Parathyroid adenoma (tissue), 2 donors: ENCODE measurements around the gene SHMT1.
"Not testable (repeated sequence)": the region's sequence is repeated elsewhere in the genome, so short reads cannot be mapped to it uniquely, and the experiment has no call there.

ENCODE experiments used
- H2AFZ ChIP-seq: fragments of 300-600 bp; sonication (generic); one replicate; pipeline ENCODE4 v1.7.0; 2017; ENCODE audit warnings: antibody characterized with exemption, mild to moderate bottlenecking
- H3K27ac ChIP-seq: fragments of 300-600 bp; sonication (generic); one replicate; pipeline ENCODE4 v1.7.0; 2017
- H3K27me3 ChIP-seq: fragments of 300-600 bp; sonication (generic); one replicate; pipeline ENCODE4 v1.7.0; 2017; ENCODE audit warnings: low read length; ENCODE audit not compliant: control insufficient read depth, insufficient read depth
- H3K36me3 ChIP-seq: fragments of 300-600 bp; sonication (generic); one replicate; pipeline ENCODE4 v1.7.0; 2017; ENCODE audit warnings: low read length; ENCODE audit not compliant: control insufficient read depth, insufficient read depth
- H3K4me1 ChIP-seq: fragments of 300-600 bp; sonication (generic); one replicate; pipeline ENCODE4 v1.7.0; 2017; ENCODE audit warnings: control low read depth
- H3K4me2 ChIP-seq: fragments of 300-600 bp; sonication (generic); one replicate; pipeline ENCODE4 v1.7.0; 2017; ENCODE audit warnings: low read length
- H3K4me3 ChIP-seq: fragments of 300-600 bp; sonication (generic); one replicate; pipeline ENCODE4 v1.7.0; 2017; ENCODE audit warnings: low read depth, low read length
- H3K79me2 ChIP-seq: fragments of 300-600 bp; sonication (generic); one replicate; pipeline ENCODE4 v1.7.0; 2017; ENCODE audit warnings: control low read depth
- H3K9ac ChIP-seq: fragments of 300-600 bp; sonication (generic); one replicate; pipeline ENCODE4 v1.7.0; 2017; ENCODE audit warnings: mild to moderate bottlenecking
- H3K9me3 ChIP-seq: fragments of 300-600 bp; sonication (generic); one replicate; pipeline ENCODE4 v1.7.0; 2017; ENCODE audit warnings: low read length; ENCODE audit not compliant: control insufficient read depth
- TF ChIP-seq, protein P1 (sequence below): fragments of 300-600 bp; sonication (generic); IDR thresholded peaks from one replicate; pipeline ENCODE4 v1.7.0; 2017; ENCODE audit warnings: antibody characterized with exemption, mild to moderate bottlenecking
- donor health status: primary hyperparathyroidism.

SHMT1 gene

GRCh38 chr17:18363101-18364049, at the start of gene SHMT1:
SHMT1 (minus strand) TSS chr17:18363550; CDS start chr17:18355981, 7,569 bp downstream.
- peak within 1 kb of the TSS; percentile 89 for H2AFZ ChIP-seq
- TF ChIP-seq, protein P1, sequence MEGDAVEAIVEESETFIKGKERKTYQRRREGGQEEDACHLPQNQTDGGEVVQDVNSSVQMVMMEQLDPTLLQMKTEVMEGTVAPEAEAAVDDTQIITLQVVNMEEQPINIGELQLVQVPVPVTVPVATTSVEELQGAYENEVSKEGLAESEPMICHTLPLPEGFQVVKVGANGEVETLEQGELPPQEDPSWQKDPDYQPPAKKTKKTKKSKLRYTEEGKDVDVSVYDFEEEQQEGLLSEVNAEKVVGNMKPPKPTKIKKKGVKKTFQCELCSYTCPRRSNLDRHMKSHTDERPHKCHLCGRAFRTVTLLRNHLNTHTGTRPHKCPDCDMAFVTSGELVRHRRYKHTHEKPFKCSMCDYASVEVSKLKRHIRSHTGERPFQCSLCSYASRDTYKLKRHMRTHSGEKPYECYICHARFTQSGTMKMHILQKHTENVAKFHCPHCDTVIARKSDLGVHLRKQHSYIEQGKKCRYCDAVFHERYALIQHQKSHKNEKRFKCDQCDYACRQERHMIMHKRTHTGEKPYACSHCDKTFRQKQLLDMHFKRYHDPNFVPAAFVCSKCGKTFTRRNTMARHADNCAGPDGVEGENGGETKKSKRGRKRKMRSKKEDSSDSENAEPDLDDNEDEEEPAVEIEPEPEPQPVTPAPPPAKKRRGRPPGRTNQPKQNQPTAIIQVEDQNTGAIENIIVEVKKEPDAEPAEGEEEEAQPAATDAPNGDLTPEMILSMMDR: no peak
- H3K27me3 ChIP-seq: no peaks in the 10 kb centered on the region
- H3K4me3 ChIP-seq: peak within 1 kb of the TSS; percentile 82
- peaks cover 19% of the 10 kb centered on the region for H3K4me1 ChIP-seq
- peaks cover 24% of the 10 kb centered on the region for H3K79me2 ChIP-seq
- H3K36me3 ChIP-seq: no peaks in the 10 kb centered on the region
- H3K4me2 ChIP-seq: peak within 1 kb of the TSS; percentile 94
- peak within 1 kb of the TSS; percentile 94 for H3K9ac ChIP-seq
- H3K27ac ChIP-seq: peak within 1 kb of the TSS; percentile 99
- no peaks in the 10 kb centered on the region for H3K9me3 ChIP-seq

GRCh38 chr17:18412001-18412538, 48.7 kb upstream of the SHMT1 start:
- not testable (repeated sequence) for H3K4me2 ChIP-seq, H3K9me3 ChIP-seq, H3K36me3 ChIP-seq, H2AFZ ChIP-seq, H3K9ac ChIP-seq, H3K4me1 ChIP-seq, H3K79me2 ChIP-seq, H3K27me3 ChIP-seq
- Histone ChIP-seq H3K27ac (peak overlapping the region; percentile 90), H3K4me3 (peak overlapping the region; percentile 57)

DNA sequence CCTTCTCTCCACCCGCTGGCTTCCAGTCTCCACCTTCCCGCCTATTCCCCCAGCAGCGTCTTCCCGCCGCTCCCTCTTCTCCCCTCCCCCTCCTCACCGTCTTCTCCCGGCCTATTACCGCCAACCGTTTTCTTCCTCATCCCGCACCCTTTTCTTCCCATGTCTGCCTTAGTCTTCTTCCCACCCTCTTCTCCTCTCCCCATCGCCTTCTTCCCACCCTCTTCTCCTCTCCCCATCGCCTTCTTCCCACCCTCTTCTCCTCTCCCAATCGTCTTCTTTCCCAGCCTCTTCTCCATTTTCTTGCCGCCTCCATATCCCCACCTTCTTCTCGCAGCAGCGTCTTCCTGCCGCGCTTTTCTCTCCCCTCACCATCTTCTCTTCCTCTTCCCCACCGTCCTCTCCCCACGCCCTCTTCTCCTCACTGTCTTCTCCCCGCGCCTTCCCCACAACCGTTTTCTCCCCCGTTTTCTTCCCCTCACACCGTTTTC, 48.1 kb upstream of the SHMT1 start:
- H3K9ac ChIP-seq: peak overlapping the region; percentile 43
- peak overlapping the region; percentile 57 for H3K4me3 ChIP-seq
- H3K27ac ChIP-seq: peak overlapping the region; percentile 90

GRCh38 chr17:18410736-18411135, 47.4 kb upstream of the SHMT1 start:
- not testable (repeated sequence) for H3K4me1 ChIP-seq, H3K27me3 ChIP-seq, H3K9ac ChIP-seq, H3K9me3 ChIP-seq, H3K36me3 ChIP-seq, H3K79me2 ChIP-seq
- Histone ChIP-seq H2AFZ (peak overlapping the region; percentile 38), H3K27ac (peak overlapping the region; percentile 90), H3K4me3 (peak overlapping the region; percentile 57), H3K4me2 (peak overlapping the region; percentile 58)

More for the DNA sequence above, 48.1 kb upstream of the SHMT1 start:
- H3K9me3 ChIP-seq, H3K36me3 ChIP-seq, H3K79me2 ChIP-seq, H3K27me3 ChIP-seq, H3K4me1 ChIP-seq: not testable (repeated sequence)
- H2AFZ ChIP-seq: peak overlapping the region; percentile 77
- H3K4me2 ChIP-seq: peak overlapping the region; percentile 59

- not testable (repeated sequence) for H3K4me1 ChIP-seq, H3K27ac ChIP-seq, H3K4me2 ChIP-seq, H3K9me3 ChIP-seq, H3K9ac ChIP-seq, H3K27me3 ChIP-seq, H3K79me2 ChIP-seq, H3K36me3 ChIP-seq, H3K4me3 ChIP-seq, H2AFZ ChIP-seq
These were observed 46.0 kb upstream of the SHMT1 start for GRCh38 chr17:18409321-18409720.

DNA sequence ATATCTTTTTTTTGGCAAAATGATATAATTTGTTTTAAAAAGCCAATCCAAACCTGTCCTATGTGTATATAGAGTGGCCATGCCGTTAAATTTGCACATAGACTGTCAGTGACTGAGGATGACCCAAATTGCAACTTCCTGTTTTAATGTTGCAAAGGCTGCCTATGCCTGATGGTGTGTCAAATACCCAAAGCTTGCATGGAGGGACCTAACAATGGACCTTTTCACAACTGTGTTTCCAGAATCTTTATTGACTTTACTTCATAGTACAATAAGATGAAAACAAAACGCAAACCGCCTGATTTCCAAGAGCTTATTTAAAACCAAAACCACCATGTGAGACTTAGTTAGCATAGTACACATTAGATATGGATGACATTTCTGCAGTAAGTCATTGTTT, 45.6 kb upstream of the SHMT1 start:
- H2AFZ ChIP-seq, H3K36me3 ChIP-seq, H3K27me3 ChIP-seq, H3K4me3 ChIP-seq, H3K4me1 ChIP-seq, H3K79me2 ChIP-seq, H3K9ac ChIP-seq, H3K4me2 ChIP-seq, H3K27ac ChIP-seq, H3K9me3 ChIP-seq: not testable (repeated sequence)

- H3K79me2 ChIP-seq, H3K9me3 ChIP-seq, H2AFZ ChIP-seq, H3K36me3 ChIP-seq, H3K9ac ChIP-seq, H3K4me3 ChIP-seq, H3K4me1 ChIP-seq, H3K27me3 ChIP-seq, H3K27ac ChIP-seq, H3K4me2 ChIP-seq: not testable (repeated sequence)
These were observed 40.3 kb upstream of the SHMT1 start for GRCh38 chr17:18403604-18404003.

GRCh38 chr17:18403166-18403565, 39.8 kb upstream of the SHMT1 start:
- not testable (repeated sequence) for H3K27ac ChIP-seq, H3K27me3 ChIP-seq, H3K36me3 ChIP-seq, H3K4me3 ChIP-seq, H3K79me2 ChIP-seq, H3K9me3 ChIP-seq, H2AFZ ChIP-seq, H3K4me2 ChIP-seq, H3K4me1 ChIP-seq, H3K9ac ChIP-seq

GRCh38 chr17:18401872-18402590, 38.7 kb upstream of the SHMT1 start:
- H3K4me3 ChIP-seq, H2AFZ ChIP-seq, H3K4me2 ChIP-seq, H3K27ac ChIP-seq, H3K79me2 ChIP-seq, H3K4me1 ChIP-seq, H3K27me3 ChIP-seq, H3K9ac ChIP-seq, H3K9me3 ChIP-seq, H3K36me3 ChIP-seq: not testable (repeated sequence)
